ENCODE data around the gene HPN.
A peak's percentile ranks its signal among the peaks of the same experiment; 100 is the strongest.

The HPN gene

DNA sequence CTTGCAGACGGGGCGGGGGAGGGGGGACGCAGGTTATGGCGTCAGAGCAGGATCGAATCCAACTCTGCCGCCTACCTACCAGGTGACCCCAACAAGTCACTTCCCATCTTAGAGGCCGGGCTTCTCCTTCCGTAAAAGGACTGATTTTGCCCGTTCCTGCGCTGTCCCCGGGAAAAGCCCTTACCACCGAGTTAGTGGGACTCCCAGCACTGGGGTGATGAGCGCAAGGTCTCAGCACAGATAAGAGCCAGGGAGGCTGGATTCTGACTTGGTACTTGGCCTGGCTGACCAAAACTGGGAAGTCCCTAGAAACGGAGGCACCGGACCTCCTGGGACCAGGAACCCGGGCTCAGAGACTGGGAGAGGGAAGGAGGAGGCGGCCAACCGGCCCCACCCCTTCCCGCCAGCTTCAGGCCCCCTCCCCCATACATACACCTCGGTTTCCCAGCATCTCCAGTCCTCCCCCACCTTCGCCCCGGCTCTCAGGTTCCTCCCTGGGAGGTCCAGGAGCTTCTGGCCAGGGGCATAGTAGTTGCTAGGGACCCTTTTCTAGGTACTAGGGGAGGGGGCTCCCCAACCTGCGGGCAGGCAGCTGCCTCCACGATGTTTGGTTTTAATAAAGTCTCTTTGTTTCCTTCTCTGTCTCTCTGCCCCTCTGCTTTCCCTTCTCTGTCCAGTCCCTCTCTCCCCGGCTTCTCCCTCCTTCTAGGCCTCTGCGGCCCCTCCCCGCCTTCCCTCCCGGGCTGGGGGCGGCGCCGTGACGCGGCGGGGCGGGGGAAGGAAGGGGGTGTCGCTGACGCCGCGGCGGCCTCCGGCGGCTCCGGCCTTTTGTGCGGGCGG lies 41.8 kb upstream of the HPN start, which contains the start of gene GRAMD1A:
Gene GRAMD1A, plus strand, starts transcription at position 826 of the 840 bp plus-strand sequence. CDS start 156 bp downstream, outside the sequence.
- ChIA-PET POLR2A (interaction anchor here (0.5 to 3.0 kb wide), 21 partner anchors 9 to 914 kb away, joined by 3 to 20 read pairs (median 5); partner anchors contain the start of genes SCGB2B2, SCN1B, ZNF30 and ZNF302), CTCF (interaction anchor here (0.6 to 4.3 kb wide), 12 partner anchors 13 to 360 kb away, joined by 3 to 35 read pairs (median 4); no protein-coding TSS in a partner anchor)
- peaks cover 29 to 31% of the 10 kb centered on the region in 2 experiments for H3K36me3 ChIP-seq (ENCODE audit: control insufficient read depth in 2 of 2, insufficient read depth in 1 of 2, low read length in 2 of 2)
- H3K4me1 ChIP-seq (ENCODE audit: control insufficient read depth, insufficient read depth, low read length) = peaks cover 35% of the 10 kb centered on the region
- peak within 1 kb of the TSS; percentile 98 for H3K27ac ChIP-seq (ENCODE audit: extremely low read depth, low read depth, low read length)
- H3K9me3 ChIP-seq (ENCODE audit: control insufficient read depth, insufficient read depth, low read depth, low read length) = no peaks in the 10 kb centered on the region
- H3K4me3 ChIP-seq (ENCODE audit: low read depth, low read length) = peak within 1 kb of the TSS; percentile 63
- TF ChIP-seq ZFP69B (tag by site-specific recombination; IDR thresholded peaks at IDR 0.05) (peak; percentile 83), HOXA7 (CRISPR knock-in tag; IDR thresholded peaks at IDR 0.05; ENCODE audit: borderline replicate concordance) (peak; percentile 44; the same call in 1 of the 2 replicates), ZNF335 (tag by site-specific recombination; conservative IDR thresholded peaks at IDR 0.05) (peak; percentile 76), ZNF146 (tag by site-specific recombination; IDR thresholded peaks at IDR 0.05) (no peak), ZNF600 (tag by site-specific recombination; IDR thresholded peaks at IDR 0.05) (peak; percentile 34; the same call in 1 of the 2 replicates), ZNF747 (tag by site-specific recombination; IDR thresholded peaks at IDR 0.05) (no peak), ZNF610 (tag by site-specific recombination; IDR thresholded peaks at IDR 0.05; ENCODE audit: borderline replicate concordance) (peak; percentile 82; the same call in 1 of the 2 replicates), ZNF174 (tag by site-specific recombination; IDR thresholded peaks at IDR 0.05) (no peak), ZNF324 (tag by site-specific recombination; IDR thresholded peaks at IDR 0.05) (peak; percentile 85; the same call in 1 of the 2 replicates), ZNF548 (tag by site-specific recombination; IDR thresholded peaks at IDR 0.05) (peak; percentile 36; the same call in 1 of the 2 replicates), ZNF423 (tag by site-specific recombination; IDR thresholded peaks at IDR 0.05) (peak; percentile 66), ZNF768 (tag by site-specific recombination; IDR thresholded peaks at IDR 0.05) (no peak), ZNF544 (tag by site-specific recombination; IDR thresholded peaks at IDR 0.05) (no peak), ZNF560 (tag by site-specific recombination; IDR thresholded peaks at IDR 0.05; ENCODE audit: borderline replicate concordance) (no peak), ZNF24 (tag by site-specific recombination; IDR thresholded peaks at IDR 0.05) (peak; percentile 83; the same call in 1 of the 2 replicates), ZNF433 (tag by site-specific recombination; IDR thresholded peaks at IDR 0.05; ENCODE audit: low read depth) (no peak), ZFP3 (tag by site-specific recombination; IDR thresholded peaks at IDR 0.05; ENCODE audit: low read depth) (no peak), ZNF211 (tag by site-specific recombination; IDR thresholded peaks at IDR 0.05; ENCODE audit: low read depth) (no peak), ZNF10 (tag by site-specific recombination; IDR thresholded peaks at IDR 0.05) (peak; percentile 70; the same call in 1 of the 2 replicates), ZNF785 (tag by site-specific recombination; IDR thresholded peaks at IDR 0.05) (peak; percentile 48; the same call in 1 of the 2 replicates), ZNF792 (tag by site-specific recombination; IDR thresholded peaks at IDR 0.05) (no peak)
- TF ChIP-seq, protein P1, sequence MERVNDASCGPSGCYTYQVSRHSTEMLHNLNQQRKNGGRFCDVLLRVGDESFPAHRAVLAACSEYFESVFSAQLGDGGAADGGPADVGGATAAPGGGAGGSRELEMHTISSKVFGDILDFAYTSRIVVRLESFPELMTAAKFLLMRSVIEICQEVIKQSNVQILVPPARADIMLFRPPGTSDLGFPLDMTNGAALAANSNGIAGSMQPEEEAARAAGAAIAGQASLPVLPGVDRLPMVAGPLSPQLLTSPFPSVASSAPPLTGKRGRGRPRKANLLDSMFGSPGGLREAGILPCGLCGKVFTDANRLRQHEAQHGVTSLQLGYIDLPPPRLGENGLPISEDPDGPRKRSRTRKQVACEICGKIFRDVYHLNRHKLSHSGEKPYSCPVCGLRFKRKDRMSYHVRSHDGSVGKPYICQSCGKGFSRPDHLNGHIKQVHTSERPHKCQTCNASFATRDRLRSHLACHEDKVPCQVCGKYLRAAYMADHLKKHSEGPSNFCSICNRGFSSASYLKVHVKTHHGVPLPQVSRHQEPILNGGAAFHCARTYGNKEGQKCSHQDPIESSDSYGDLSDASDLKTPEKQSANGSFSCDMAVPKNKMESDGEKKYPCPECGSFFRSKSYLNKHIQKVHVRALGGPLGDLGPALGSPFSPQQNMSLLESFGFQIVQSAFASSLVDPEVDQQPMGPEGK (tag by site-specific recombination; IDR thresholded peaks at IDR 0.05) = peak; percentile 93
- TF ChIP-seq, protein P2, sequence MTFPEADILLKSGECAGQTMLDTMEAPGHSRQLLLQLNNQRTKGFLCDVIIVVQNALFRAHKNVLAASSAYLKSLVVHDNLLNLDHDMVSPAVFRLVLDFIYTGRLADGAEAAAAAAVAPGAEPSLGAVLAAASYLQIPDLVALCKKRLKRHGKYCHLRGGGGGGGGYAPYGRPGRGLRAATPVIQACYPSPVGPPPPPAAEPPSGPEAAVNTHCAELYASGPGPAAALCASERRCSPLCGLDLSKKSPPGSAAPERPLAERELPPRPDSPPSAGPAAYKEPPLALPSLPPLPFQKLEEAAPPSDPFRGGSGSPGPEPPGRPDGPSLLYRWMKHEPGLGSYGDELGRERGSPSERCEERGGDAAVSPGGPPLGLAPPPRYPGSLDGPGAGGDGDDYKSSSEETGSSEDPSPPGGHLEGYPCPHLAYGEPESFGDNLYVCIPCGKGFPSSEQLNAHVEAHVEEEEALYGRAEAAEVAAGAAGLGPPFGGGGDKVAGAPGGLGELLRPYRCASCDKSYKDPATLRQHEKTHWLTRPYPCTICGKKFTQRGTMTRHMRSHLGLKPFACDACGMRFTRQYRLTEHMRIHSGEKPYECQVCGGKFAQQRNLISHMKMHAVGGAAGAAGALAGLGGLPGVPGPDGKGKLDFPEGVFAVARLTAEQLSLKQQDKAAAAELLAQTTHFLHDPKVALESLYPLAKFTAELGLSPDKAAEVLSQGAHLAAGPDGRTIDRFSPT (tag by site-specific recombination; IDR thresholded peaks at IDR 0.05) = peak; percentile 23; the same call in 1 of the 2 replicates
- TF ChIP-seq, protein P3, sequence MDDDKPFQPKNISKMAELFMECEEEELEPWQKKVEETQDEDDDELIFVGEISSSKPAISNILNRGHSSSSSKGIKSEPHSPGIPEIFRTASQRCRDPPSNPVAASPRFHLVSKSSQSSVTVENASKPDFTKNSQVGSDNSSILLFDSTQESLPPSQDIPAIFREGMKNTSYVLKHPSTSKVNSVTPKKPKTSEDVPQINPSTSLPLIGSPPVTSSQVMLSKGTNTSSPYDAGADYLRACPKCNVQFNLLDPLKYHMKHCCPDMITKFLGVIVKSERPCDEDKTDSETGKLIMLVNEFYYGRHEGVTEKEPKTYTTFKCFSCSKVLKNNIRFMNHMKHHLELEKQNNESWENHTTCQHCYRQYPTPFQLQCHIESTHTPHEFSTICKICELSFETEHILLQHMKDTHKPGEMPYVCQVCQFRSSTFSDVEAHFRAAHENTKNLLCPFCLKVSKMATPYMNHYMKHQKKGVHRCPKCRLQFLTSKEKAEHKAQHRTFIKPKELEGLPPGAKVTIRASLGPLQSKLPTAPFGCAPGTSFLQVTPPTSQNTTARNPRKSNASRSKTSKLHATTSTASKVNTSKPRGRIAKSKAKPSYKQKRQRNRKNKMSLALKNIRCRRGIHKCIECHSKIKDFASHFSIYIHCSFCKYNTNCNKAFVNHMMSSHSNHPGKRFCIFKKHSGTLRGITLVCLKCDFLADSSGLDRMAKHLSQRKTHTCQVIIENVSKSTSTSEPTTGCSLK (tag by site-specific recombination; IDR thresholded peaks at IDR 0.05) = no peak
- TF ChIP-seq, protein P4, sequence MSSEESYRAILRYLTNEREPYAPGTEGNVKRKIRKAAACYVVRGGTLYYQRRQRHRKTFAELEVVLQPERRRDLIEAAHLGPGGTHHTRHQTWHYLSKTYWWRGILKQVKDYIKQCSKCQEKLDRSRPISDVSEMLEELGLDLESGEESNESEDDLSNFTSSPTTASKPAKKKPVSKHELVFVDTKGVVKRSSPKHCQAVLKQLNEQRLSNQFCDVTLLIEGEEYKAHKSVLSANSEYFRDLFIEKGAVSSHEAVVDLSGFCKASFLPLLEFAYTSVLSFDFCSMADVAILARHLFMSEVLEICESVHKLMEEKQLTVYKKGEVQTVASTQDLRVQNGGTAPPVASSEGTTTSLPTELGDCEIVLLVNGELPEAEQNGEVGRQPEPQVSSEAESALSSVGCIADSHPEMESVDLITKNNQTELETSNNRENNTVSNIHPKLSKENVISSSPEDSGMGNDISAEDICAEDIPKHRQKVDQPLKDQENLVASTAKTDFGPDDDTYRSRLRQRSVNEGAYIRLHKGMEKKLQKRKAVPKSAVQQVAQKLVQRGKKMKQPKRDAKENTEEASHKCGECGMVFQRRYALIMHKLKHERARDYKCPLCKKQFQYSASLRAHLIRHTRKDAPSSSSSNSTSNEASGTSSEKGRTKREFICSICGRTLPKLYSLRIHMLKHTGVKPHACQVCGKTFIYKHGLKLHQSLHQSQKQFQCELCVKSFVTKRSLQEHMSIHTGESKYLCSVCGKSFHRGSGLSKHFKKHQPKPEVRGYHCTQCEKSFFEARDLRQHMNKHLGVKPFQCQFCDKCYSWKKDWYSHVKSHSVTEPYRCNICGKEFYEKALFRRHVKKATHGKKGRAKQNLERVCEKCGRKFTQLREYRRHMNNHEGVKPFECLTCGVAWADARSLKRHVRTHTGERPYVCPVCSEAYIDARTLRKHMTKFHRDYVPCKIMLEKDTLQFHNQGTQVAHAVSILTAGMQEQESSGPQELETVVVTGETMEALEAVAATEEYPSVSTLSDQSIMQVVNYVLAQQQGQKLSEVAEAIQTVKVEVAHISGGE (tag by site-specific recombination; conservative IDR thresholded peaks at IDR 0.05; ENCODE audit: low read depth) = peak; percentile 93
- TF ChIP-seq, protein P5, sequence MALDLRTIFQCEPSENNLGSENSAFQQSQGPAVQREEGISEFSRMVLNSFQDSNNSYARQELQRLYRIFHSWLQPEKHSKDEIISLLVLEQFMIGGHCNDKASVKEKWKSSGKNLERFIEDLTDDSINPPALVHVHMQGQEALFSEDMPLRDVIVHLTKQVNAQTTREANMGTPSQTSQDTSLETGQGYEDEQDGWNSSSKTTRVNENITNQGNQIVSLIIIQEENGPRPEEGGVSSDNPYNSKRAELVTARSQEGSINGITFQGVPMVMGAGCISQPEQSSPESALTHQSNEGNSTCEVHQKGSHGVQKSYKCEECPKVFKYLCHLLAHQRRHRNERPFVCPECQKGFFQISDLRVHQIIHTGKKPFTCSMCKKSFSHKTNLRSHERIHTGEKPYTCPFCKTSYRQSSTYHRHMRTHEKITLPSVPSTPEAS (tag by site-specific recombination; IDR thresholded peaks at IDR 0.05) = peak; percentile 63; the same call in 1 of the 2 replicates
